PC-9 (cell line): ENCODE data around the gene EEF1AKMT3.

Experiments used
- EZH2 ChIP-seq: fragments of 200-600 bp; sonication (generic); IDR thresholded peaks from 2 replicates; pipeline ENCODE4 v1.8.0; 2017; ENCODE audit warnings: antibody characterized with exemption, low read depth
- TF ChIP-seq, protein P1 (sequence below): fragments of 200-600 bp; sonication (generic); conservative IDR thresholded peaks from 2 replicates; pipeline ENCODE4 v1.6.1; 2017; ENCODE audit warnings: mixed run types, antibody characterized with exemption, mild to moderate bottlenecking, moderate library complexity

DNA sequence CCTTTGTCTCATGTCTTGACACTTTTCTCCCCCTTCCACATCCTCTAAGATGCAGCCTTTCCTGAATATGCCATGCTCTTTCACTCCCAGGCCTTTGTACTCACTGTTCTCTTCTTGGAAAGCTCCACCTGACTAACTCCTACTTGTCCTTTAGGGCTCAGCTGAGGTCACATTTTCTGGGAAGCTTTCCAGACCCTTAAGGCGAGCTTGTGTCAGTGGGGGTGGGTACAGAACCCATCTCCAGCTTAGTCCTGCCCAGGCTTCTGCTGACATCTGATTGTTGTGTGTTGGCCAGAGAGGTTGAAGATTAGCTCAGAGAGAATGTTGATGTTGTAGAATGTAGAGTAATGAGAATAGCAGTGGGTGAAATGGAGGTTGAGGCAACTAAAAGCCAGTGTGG is 7.3 kb downstream of the EEF1AKMT3 start:
- TF ChIP-seq, protein P1, sequence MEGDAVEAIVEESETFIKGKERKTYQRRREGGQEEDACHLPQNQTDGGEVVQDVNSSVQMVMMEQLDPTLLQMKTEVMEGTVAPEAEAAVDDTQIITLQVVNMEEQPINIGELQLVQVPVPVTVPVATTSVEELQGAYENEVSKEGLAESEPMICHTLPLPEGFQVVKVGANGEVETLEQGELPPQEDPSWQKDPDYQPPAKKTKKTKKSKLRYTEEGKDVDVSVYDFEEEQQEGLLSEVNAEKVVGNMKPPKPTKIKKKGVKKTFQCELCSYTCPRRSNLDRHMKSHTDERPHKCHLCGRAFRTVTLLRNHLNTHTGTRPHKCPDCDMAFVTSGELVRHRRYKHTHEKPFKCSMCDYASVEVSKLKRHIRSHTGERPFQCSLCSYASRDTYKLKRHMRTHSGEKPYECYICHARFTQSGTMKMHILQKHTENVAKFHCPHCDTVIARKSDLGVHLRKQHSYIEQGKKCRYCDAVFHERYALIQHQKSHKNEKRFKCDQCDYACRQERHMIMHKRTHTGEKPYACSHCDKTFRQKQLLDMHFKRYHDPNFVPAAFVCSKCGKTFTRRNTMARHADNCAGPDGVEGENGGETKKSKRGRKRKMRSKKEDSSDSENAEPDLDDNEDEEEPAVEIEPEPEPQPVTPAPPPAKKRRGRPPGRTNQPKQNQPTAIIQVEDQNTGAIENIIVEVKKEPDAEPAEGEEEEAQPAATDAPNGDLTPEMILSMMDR = no peak
- no peak for TF ChIP-seq EZH2
